Left ventricle myocardium inferior (tissue), 1 donor: ENCODE measurements around the gene TAF1C. TPM values are rescaled to one million over a fixed set of nuclear protein-coding genes. Genes with fewer than 3 reads are reported as not detected.

Experiments
- DNase-seq: peaks from one replicate; pipeline ENCODE4 v3.0.0-alpha.2; 2020
- H3K27ac ChIP-seq: fragments of 200-600 bp; replicated peaks from 2 replicates; pipeline ENCODE4 v1.8.0; 2021
- H3K27me3 ChIP-seq: fragments of 200-600 bp; 2 replicates; pipeline ENCODE4 v1.8.0; 2021; ENCODE audit warnings: low read depth
- H3K36me3 ChIP-seq: fragments of 200-600 bp; 2 replicates; pipeline ENCODE4 v1.8.0; 2021
- H3K4me1 ChIP-seq: fragments of 200-600 bp; 2 replicates; pipeline ENCODE4 v1.8.0; 2021
- H3K4me3 ChIP-seq: fragments of 200-600 bp; 2 replicates; pipeline ENCODE4 v1.8.0; 2021; ENCODE audit warnings: mild to moderate bottlenecking, moderate library complexity
- H3K9me3 ChIP-seq: fragments of 200-600 bp; replicated peaks from 2 replicates; pipeline ENCODE4 v1.8.0; 2021
- intact Hi-C: fragments of 100-400 bp; cut with micrococcal nuclease; formaldehyde crosslinking; loops from one replicate; pipeline ENCODE4 v1.11.0; 2022
- total RNA-seq: library from RNA; stranded (reverse); fragmentation: NEBNext Ultra II Directional; extraction: Animal tissue kit (Norgen Biotek cat#: 25700); gene quantifications from one replicate; pipeline ENCODE4 v1.2.1, GENCODE V29; 2021
- TF ChIP-seq, protein P1 (sequence below): fragments of 200-600 bp; IDR thresholded peaks from 2 replicates; pipeline ENCODE4 v1.8.0; 2021; ENCODE audit warnings: antibody characterized with exemption, mild to moderate bottlenecking, borderline replicate concordance
- donor health status: DM: no; HTN: yes; CAD: no; lungs with severe emphysema.

The TAF1C gene
- total RNA-seq, 1 donor from 2014 or later = 29.0 TPM

DNA sequence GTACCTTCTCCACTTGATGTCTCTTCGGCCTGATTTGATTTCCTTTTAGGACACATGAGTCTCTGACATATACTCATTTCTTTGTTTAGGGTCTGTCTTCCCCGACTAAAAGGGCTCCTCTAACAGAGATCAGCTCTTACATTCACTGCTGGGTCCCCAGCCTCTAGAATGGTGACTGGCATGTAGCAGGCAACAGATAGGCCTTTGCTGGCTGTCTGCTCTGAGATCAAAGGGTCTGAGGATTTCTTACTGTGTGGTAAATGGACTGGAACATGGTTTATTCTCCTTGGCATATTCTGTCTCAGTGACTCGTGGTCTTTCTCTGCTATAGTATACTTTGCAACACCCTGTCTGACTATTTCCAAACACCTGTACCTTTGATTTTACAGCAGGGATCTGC lies 25.1 kb downstream of the TAF1C start:
- Histone ChIP-seq H3K36me3 (no peaks in the 10 kb centered on the region), H3K27ac (no peak overlapping the region), H3K27me3 (peaks cover 24% of the 10 kb centered on the region), H3K4me3 (no peak overlapping the region), H3K4me1 (no peaks in the 10 kb centered on the region), H3K9me3 (no peaks in the 10 kb centered on the region)
- no peak for DNase-seq
- TF ChIP-seq, protein P1, sequence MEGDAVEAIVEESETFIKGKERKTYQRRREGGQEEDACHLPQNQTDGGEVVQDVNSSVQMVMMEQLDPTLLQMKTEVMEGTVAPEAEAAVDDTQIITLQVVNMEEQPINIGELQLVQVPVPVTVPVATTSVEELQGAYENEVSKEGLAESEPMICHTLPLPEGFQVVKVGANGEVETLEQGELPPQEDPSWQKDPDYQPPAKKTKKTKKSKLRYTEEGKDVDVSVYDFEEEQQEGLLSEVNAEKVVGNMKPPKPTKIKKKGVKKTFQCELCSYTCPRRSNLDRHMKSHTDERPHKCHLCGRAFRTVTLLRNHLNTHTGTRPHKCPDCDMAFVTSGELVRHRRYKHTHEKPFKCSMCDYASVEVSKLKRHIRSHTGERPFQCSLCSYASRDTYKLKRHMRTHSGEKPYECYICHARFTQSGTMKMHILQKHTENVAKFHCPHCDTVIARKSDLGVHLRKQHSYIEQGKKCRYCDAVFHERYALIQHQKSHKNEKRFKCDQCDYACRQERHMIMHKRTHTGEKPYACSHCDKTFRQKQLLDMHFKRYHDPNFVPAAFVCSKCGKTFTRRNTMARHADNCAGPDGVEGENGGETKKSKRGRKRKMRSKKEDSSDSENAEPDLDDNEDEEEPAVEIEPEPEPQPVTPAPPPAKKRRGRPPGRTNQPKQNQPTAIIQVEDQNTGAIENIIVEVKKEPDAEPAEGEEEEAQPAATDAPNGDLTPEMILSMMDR = no peak
- intact Hi-C loops = no loop called here

DNA sequence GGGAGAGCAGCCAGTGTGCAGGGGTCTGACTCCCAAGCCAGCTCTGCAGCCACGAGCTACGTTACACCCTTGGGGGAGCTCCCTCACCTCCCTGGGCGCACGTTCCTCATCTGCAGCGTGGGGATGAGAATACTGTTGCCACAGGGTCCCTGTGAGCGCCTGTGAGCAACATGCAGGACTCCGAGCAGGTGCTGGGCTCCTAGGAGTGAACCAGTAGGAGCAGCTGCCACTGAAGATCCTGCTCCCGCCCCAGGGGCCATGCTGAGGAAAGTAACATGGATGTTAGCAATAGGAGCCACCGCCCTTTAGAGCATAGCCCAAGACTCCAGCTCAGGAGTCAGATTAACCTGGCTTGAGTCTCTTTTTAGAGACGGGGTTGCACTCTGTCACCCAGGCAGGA lies 25.8 kb downstream of the TAF1C start:
- H3K27ac ChIP-seq = no peak overlapping the region
- no peaks in the 10 kb centered on the region for H3K36me3 ChIP-seq
- H3K27me3 ChIP-seq = peaks cover 20% of the 10 kb centered on the region
- H3K4me1 ChIP-seq = no peaks in the 10 kb centered on the region
- DNase-seq = no peak
- intact Hi-C loops = no loop called here
- no peak overlapping the region for H3K4me3 ChIP-seq
- TF ChIP-seq, protein P1 = no peak
- H3K9me3 ChIP-seq = no peaks in the 10 kb centered on the region

DNA sequence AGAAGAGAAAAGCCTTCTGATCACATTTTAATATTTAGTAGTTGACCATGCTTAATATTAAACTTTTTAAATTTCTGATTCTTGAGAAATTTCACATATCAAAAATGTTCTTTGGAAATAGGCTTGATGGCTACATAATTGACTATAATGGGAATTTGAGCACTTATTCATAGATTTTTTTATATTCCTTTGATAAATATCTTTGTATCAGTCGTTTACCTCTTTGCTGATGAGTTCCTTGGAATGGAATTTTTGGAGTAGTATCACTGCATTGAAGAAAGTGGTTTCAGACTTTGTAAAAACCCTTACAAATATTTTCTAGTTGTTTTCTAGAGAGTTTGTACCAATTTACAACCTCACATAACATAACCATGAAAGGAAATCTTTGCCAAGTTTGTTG lies 27.1 kb downstream of the TAF1C start:
- Histone ChIP-seq H3K9me3 (no peaks in the 10 kb centered on the region), H3K4me3 (no peak overlapping the region), H3K27me3 (peaks cover 25% of the 10 kb centered on the region), H3K4me1 (no peaks in the 10 kb centered on the region), H3K36me3 (no peaks in the 10 kb centered on the region), H3K27ac (no peak overlapping the region)
- TF ChIP-seq, protein P1 = no peak
- DNase-seq = no peak
- intact Hi-C loops = no loop called here

DNA sequence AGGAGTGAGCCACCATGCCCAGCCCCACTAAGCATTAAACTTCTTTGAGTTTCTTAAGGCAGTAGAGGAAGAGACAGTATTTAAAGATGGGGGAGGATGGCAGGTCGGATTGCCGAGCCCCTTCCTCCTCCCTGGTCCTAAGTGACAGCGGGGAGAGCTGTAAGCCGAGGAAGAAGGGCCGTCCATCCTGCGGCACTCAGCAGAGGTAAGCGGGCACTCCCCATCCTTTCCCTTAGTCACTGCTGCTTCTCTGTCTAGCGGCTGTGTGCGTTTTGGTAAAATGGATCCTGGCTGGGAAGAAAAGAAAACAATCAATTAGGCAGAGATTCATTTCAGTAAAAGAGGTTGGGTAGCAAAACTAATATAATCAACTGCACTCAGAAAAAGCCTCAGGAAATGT lies 27.9 kb downstream of the TAF1C start:
- H3K4me1 ChIP-seq = no peaks in the 10 kb centered on the region
- TF ChIP-seq, protein P1 = no peak
- intact Hi-C loops = no loop called here
- H3K36me3 ChIP-seq = no peaks in the 10 kb centered on the region
- H3K27me3 ChIP-seq = peaks cover 25% of the 10 kb centered on the region
- H3K9me3 ChIP-seq = no peaks in the 10 kb centered on the region
- no peak overlapping the region for H3K4me3 ChIP-seq
- H3K27ac ChIP-seq = no peak overlapping the region
- DNase-seq = no peak

DNA sequence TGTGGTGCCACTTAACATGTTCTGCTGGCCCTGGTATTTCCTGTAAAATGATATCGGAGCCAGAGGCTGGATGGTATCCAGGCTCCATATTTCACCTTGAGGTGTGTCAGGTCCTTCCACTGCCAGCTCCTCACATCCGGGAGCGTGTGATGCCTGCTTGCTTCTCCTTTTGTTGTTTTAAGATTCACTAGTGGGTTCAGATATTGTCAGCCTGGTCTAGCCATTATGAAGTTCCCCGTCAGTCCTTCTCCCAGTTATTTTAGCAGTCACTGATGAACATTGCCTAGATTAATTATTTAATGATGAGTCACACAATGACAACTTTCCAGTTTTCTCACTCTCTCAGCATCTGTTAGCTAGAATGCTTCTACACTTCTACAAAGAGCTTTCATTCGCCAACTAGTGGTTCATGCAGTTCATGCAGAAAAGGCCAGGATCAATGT lies 30.5 kb downstream of the TAF1C start:
- H3K36me3 ChIP-seq = no peaks in the 10 kb centered on the region
- no peak overlapping the region for H3K4me3 ChIP-seq
- H3K9me3 ChIP-seq = no peaks in the 10 kb centered on the region
- H3K27ac ChIP-seq = no peak overlapping the region
- no peak for DNase-seq
- no peaks in the 10 kb centered on the region for H3K4me1 ChIP-seq
- TF ChIP-seq, protein P1 = no peak
- intact Hi-C loops = no loop called here
- H3K27me3 ChIP-seq = peaks cover 25% of the 10 kb centered on the region

DNA sequence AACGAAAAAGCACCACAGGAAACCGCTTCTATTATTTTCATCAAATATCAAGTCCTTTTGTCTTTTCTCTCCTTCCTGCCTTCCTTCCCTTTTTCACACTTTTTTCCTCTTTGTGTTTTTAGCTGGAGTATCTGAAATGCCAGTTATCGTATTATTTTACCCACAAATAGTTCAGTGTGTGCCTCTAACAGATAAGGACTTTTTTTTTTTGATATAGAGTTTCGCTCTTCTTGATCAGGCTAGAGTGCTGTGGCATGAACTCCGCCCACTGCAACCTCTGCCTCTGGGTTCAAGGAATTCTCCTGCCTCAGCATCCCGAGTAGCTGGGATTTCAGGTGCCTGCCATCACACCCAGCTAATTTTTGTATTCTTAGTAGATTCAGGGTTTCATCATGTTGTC lies 31.1 kb downstream of the TAF1C start:
- Histone ChIP-seq H3K27me3 (peaks cover 25% of the 10 kb centered on the region), H3K36me3 (no peaks in the 10 kb centered on the region), H3K9me3 (no peaks in the 10 kb centered on the region), H3K4me3 (no peak overlapping the region), H3K4me1 (no peaks in the 10 kb centered on the region), H3K27ac (no peak overlapping the region)
- no peak for DNase-seq
- intact Hi-C loops = no loop called here
- TF ChIP-seq, protein P1 = no peak
